ENCODE data around the gene MYO1D.

DNA sequence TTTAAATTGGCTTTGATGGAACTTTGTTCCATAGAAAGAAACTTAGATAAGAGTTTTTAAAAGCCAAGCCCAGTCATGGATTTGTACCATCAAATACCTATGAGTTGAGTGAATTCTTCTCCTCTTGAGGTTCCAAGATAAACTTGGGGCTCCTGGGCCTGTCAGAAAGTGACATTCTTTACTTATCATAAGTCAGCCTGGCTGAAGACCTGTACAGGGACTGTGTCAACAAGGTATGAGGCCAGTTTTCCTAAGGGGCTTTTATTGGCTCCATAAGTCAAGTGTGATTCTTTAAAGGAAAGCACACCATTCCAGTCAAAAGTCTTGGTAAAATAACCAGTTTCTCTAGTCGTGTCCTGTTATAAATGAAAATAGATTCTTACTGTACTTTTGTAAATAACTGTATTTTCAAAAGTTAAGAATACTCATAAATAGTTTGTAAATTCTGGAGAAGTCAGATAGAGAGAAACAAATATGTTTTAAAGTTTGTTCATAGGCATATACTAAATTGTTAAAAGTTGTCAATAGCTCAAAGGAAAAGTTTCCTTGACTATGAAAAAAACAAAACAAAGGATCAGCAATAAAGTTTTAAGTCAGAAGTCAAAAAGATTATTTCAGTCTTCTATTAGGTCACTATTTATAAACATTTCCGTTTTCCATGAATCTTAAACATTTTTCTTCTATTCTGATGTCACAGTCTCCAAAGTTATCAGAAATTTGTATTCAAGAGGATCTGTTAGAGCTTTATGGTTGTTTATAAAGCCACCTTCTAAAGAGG lies 22.5 kb upstream of the MYO1D start:
- TF ChIP-seq, protein P1, sequence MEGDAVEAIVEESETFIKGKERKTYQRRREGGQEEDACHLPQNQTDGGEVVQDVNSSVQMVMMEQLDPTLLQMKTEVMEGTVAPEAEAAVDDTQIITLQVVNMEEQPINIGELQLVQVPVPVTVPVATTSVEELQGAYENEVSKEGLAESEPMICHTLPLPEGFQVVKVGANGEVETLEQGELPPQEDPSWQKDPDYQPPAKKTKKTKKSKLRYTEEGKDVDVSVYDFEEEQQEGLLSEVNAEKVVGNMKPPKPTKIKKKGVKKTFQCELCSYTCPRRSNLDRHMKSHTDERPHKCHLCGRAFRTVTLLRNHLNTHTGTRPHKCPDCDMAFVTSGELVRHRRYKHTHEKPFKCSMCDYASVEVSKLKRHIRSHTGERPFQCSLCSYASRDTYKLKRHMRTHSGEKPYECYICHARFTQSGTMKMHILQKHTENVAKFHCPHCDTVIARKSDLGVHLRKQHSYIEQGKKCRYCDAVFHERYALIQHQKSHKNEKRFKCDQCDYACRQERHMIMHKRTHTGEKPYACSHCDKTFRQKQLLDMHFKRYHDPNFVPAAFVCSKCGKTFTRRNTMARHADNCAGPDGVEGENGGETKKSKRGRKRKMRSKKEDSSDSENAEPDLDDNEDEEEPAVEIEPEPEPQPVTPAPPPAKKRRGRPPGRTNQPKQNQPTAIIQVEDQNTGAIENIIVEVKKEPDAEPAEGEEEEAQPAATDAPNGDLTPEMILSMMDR (IDR thresholded peaks at IDR 0.05; ENCODE audit: extremely low read depth in 1 of 2, insufficient read depth in 1 of 2, low read depth in 1 of 2, low read length in 2 of 2), result no peak
- TF ChIP-seq EZH2 (IDR thresholded peaks at IDR 0.05; ENCODE audit: borderline replicate concordance, low read depth, low read length, severe bottlenecking), result no peak
- no peak for TF ChIP-seq POLR2A (IDR thresholded peaks at IDR 0.05; ENCODE audit: low read depth, low read length)
